Measurements from ENCODE around the gene FOXP1.

FOXP1 gene

GRCh38 chr3:71586810-71587242 lies 3.3 kb upstream of the FOXP1 start:
- Histone ChIP-seq H3K4me3 (ENCODE audit: low read depth, low read length) (no peak overlapping the region), H3K27me3 (peaks cover 13% of the 10 kb centered on the region), H3K9me3 (no peaks in the 10 kb centered on the region), H3K4me1 (peaks cover 4% of the 10 kb centered on the region; the same call in 1 of the 2 replicates), H3K36me3 (no peaks in the 10 kb centered on the region)
- TF ChIP-seq CTCF (IDR thresholded peaks at IDR 0.05; ENCODE audit: low read depth, low read length) = no peak
- no peak for DNase-seq

- no peak overlapping the region for H3K4me3 ChIP-seq (ENCODE audit: low read depth, low read length)
- H3K27me3 ChIP-seq = peaks cover 20% of the 10 kb centered on the region
- DNase-seq = no peak
- peaks cover 4% of the 10 kb centered on the region; the same call in 1 of the 2 replicates for H3K4me1 ChIP-seq
- peak; percentile 74 for TF ChIP-seq CTCF (IDR thresholded peaks at IDR 0.05; ENCODE audit: low read depth, low read length)
- H3K36me3 ChIP-seq = no peaks in the 10 kb centered on the region
- H3K9me3 ChIP-seq = no peaks in the 10 kb centered on the region
Observed at GRCh38 chr3:71585887-71586809, 2.6 kb upstream of the FOXP1 start.

GRCh38 chr3:71585131-71585530 lies 1.6 kb upstream of the FOXP1 start:
- TF ChIP-seq CTCF (IDR thresholded peaks at IDR 0.05; ENCODE audit: low read depth, low read length) = no peak
- Histone ChIP-seq H3K27me3 (peaks cover 24% of the 10 kb centered on the region), H3K9me3 (no peaks in the 10 kb centered on the region), H3K4me1 (peaks cover 4% of the 10 kb centered on the region; the same call in 1 of the 2 replicates), H3K36me3 (no peaks in the 10 kb centered on the region), H3K4me3 (ENCODE audit: low read depth, low read length) (no peak overlapping the region)
- DNase-seq = no peak

- Histone ChIP-seq H3K9me3 (no peaks in the 10 kb centered on the region), H3K27me3 (peaks cover 24% of the 10 kb centered on the region), H3K36me3 (no peaks in the 10 kb centered on the region), H3K4me1 (peaks cover 4% of the 10 kb centered on the region; the same call in 1 of the 2 replicates), H3K4me3 (ENCODE audit: low read depth, low read length) (peak overlapping the region; percentile 81)
- DNase-seq = peak; percentile 21
- TF ChIP-seq CTCF (IDR thresholded peaks at IDR 0.05; ENCODE audit: low read depth, low read length) = no peak
Observed at GRCh38 chr3:71584394-71585011, 975 bp upstream of the FOXP1 start.

- TF ChIP-seq CTCF (IDR thresholded peaks at IDR 0.05; ENCODE audit: low read depth, low read length) = no peak
- peak overlapping the region; percentile 81 for H3K4me3 ChIP-seq (ENCODE audit: low read depth, low read length)
- H3K36me3 ChIP-seq = no peaks in the 10 kb centered on the region
- peaks cover 4% of the 10 kb centered on the region; the same call in 1 of the 2 replicates for H3K4me1 ChIP-seq
- DNase-seq = peak; percentile 69
- H3K9me3 ChIP-seq = no peaks in the 10 kb centered on the region
- H3K27me3 ChIP-seq = peaks cover 24% of the 10 kb centered on the region
Observed at GRCh38 chr3:71582612-71583565, 639 bp downstream of the FOXP1 start.

All from BE2C (cell line).